SU-DHL-6 (cell line): ENCODE results near the gene ASB12.

Experiments
- H2AFZ ChIP-seq: fragments of 200-600 bp; sonication (generic); 2 replicates; pipeline ENCODE4 v1.6.1; 2014; ENCODE audit warnings: low read depth, mild to moderate bottlenecking, moderate library complexity, mixed read lengths, antibody characterized with exemption, low read length; ENCODE audit not compliant: severe bottlenecking
- H3F3A ChIP-seq: fragments of 200-600 bp; shearing (Covaris generic); 2 replicates; pipeline ENCODE4 v1.6.0; 2016; ENCODE audit warnings: antibody characterized with exemption, mild to moderate bottlenecking; ENCODE audit not compliant: insufficient read depth
- H3K27ac ChIP-seq: fragments of 200-600 bp; sonication (generic); 2 replicates; pipeline ENCODE4 v1.5.1; 2016; ENCODE audit warnings: low read depth, mild to moderate bottlenecking, low read length, moderate library complexity, mixed read lengths
- H3K27me3 ChIP-seq: fragments of 200-600 bp; sonication (generic), shearing (Covaris generic); 2 replicates; pipeline ENCODE4 v1.6.0; 2014; ENCODE audit warnings: mild to moderate bottlenecking, low read length
- H3K36me3 ChIP-seq: fragments of 200-600 bp; sonication (generic); 2 replicates; pipeline ENCODE4 v1.6.1; 2014; ENCODE audit warnings: mild to moderate bottlenecking, low read length, mixed read lengths
- H3K4me2 ChIP-seq: fragments of 300-600, 200-600 bp; shearing (Covaris generic), sonication (generic); 2 replicates; pipeline ENCODE4 v1.6.0; 2014; ENCODE audit warnings: low read length, low read depth, mild to moderate bottlenecking; ENCODE audit not compliant: poor library complexity, severe bottlenecking
- H3K4me3 ChIP-seq: fragments of 200-600 bp; sonication (generic); 2 replicates; pipeline ENCODE4 v1.5.1; 2014; ENCODE audit warnings: antibody characterized with exemption, low read length, mild to moderate bottlenecking, mixed read lengths; ENCODE audit not compliant: insufficient read depth, poor library complexity, severe bottlenecking
- H3K79me2 ChIP-seq: fragments of 200-600 bp; sonication (generic); 2 replicates; pipeline ENCODE4 v1.6.1; 2014; ENCODE audit warnings: mild to moderate bottlenecking, low read length, moderate library complexity; ENCODE audit not compliant: insufficient read depth
- H3K9ac ChIP-seq: fragments of 200-600 bp; sonication (generic); 2 replicates; pipeline ENCODE4 v1.7.0; 2014; ENCODE audit warnings: mild to moderate bottlenecking, low read length
- H3K9me2 ChIP-seq: fragments of 200-600 bp; sonication (generic); replicated peaks from 2 replicates; pipeline ENCODE4 v1.6.1; 2014; ENCODE audit warnings: low read length; ENCODE audit not compliant: insufficient read depth
- H3K9me3 ChIP-seq: fragments of 200-600 bp; sonication (generic); 2 replicates; pipeline ENCODE4 v1.6.1; 2014; ENCODE audit warnings: low read length, mixed read lengths; ENCODE audit not compliant: insufficient read depth
- H4K20me1 ChIP-seq: fragments of 200-600 bp; sonication (generic); 2 replicates; pipeline ENCODE4 v1.6.1; 2014; ENCODE audit warnings: low read depth, mild to moderate bottlenecking, antibody characterized with exemption, low read length, moderate library complexity, mixed read lengths
- CTCF ChIP-seq: fragments of 200-600 bp; sonication (generic); IDR thresholded peaks from one replicate; pipeline ENCODE4 v1.5.1; 2017; ENCODE audit warnings: antibody characterized with exemption, mild to moderate bottlenecking, low read length, moderate library complexity; ENCODE audit not compliant: insufficient read depth, poor library complexity, severe bottlenecking
- EZH2phosphoT487 ChIP-seq: fragments of 200-600 bp; sonication (generic), shearing (Covaris generic); conservative IDR thresholded peaks from 2 replicates; pipeline ENCODE4 v1.6.1; 2018; ENCODE audit warnings: mild to moderate bottlenecking, antibody characterized with exemption, low read length, moderate library complexity, mixed read lengths

The ASB12 gene

GRCh38 chrX:64202808-64203325, 27.5 kb downstream of the ASB12 start:
- H3K4me3 ChIP-seq = no peak overlapping the region
- no peaks in the 10 kb centered on the region for H3F3A ChIP-seq
- no peak overlapping the region for H3K9ac ChIP-seq
- TF ChIP-seq EZH2phosphoT487 (no peak), CTCF (no peak)
- no peak overlapping the region for H2AFZ ChIP-seq
- no peaks in the 10 kb centered on the region for H3K79me2 ChIP-seq
- H4K20me1 ChIP-seq = no peaks in the 10 kb centered on the region
- no peaks in the 10 kb centered on the region for H3K27me3 ChIP-seq
- H3K36me3 ChIP-seq = no peaks in the 10 kb centered on the region
- no peaks in the 10 kb centered on the region for H3K9me3 ChIP-seq
- H3K27ac ChIP-seq = no peak overlapping the region
- no peak overlapping the region for H3K4me2 ChIP-seq
- H3K9me2 ChIP-seq = no peaks in the 10 kb centered on the region

- Histone ChIP-seq H3F3A (no peaks in the 10 kb centered on the region), H3K9ac (no peak overlapping the region), H3K9me3 (no peaks in the 10 kb centered on the region), H3K9me2 (no peaks in the 10 kb centered on the region), H3K4me2 (no peak overlapping the region), H3K4me3 (no peak overlapping the region), H3K27ac (no peak overlapping the region), H3K36me3 (no peaks in the 10 kb centered on the region), H3K79me2 (no peaks in the 10 kb centered on the region), H2AFZ (no peak overlapping the region), H3K27me3 (no peaks in the 10 kb centered on the region), H4K20me1 (no peaks in the 10 kb centered on the region)
- TF ChIP-seq CTCF (no peak), EZH2phosphoT487 (no peak)
Observed at GRCh38 chrX:64198036-64198435, 32.4 kb downstream of the ASB12 start.

- no peaks in the 10 kb centered on the region for H3K9me3 ChIP-seq
- no peak overlapping the region for H2AFZ ChIP-seq
- no peaks in the 10 kb centered on the region for H3K79me2 ChIP-seq
- H3K27me3 ChIP-seq = no peaks in the 10 kb centered on the region
- no peaks in the 10 kb centered on the region for H3K36me3 ChIP-seq
- no peaks in the 10 kb centered on the region for H4K20me1 ChIP-seq
- no peak for TF ChIP-seq EZH2phosphoT487
- TF ChIP-seq CTCF = no peak
- H3K9ac ChIP-seq = no peak overlapping the region
- H3K9me2 ChIP-seq = no peaks in the 10 kb centered on the region
- no peaks in the 10 kb centered on the region for H3F3A ChIP-seq
- no peak overlapping the region for H3K4me2 ChIP-seq
- no peak overlapping the region for H3K4me3 ChIP-seq
- H3K27ac ChIP-seq = no peak overlapping the region
Observed at GRCh38 chrX:64196606-64197005, 33.8 kb downstream of the ASB12 start.

- no peaks in the 10 kb centered on the region for H3F3A ChIP-seq
- H3K9me2 ChIP-seq = no peaks in the 10 kb centered on the region
- H3K4me2 ChIP-seq = no peak overlapping the region
- no peaks in the 10 kb centered on the region for H3K9me3 ChIP-seq
- H3K9ac ChIP-seq = no peak overlapping the region
- no peaks in the 10 kb centered on the region for H4K20me1 ChIP-seq
- TF ChIP-seq CTCF = no peak
- no peak for TF ChIP-seq EZH2phosphoT487
- no peak overlapping the region for H3K4me3 ChIP-seq
- no peak overlapping the region for H3K27ac ChIP-seq
- H2AFZ ChIP-seq = no peak overlapping the region
- H3K79me2 ChIP-seq = no peaks in the 10 kb centered on the region
- no peaks in the 10 kb centered on the region for H3K27me3 ChIP-seq
- H3K36me3 ChIP-seq = no peaks in the 10 kb centered on the region
Observed at GRCh38 chrX:64195862-64196261, 34.5 kb downstream of the ASB12 start.
